IMR-90 (cell line): ENCODE data around the gene SLC22A31. TPM values are rescaled to one million over a fixed set of nuclear protein-coding genes. Genes with fewer than 3 reads are reported as not detected.

ENCODE experiments used
- ATAC-seq: fragments of 200-7000 bp; cut with Tn5 transposase; 2 replicates; pipeline ENCODE4 v1.9.1; 2020; ENCODE audit warnings: low read depth, mild to moderate bottlenecking, moderate library complexity
- BruUV-seq: library from RNA; stranded (reverse); fragments of 400-500 nt; replicated peaks from 2 replicates; lab custom pipeline; 2021; lab: Mats Ljungman, UMichigan
- CTCF ChIA-PET: fragments of 300-600 bp; formaldehyde crosslinking; extraction: SDS; loops from one replicate; lab custom pipeline; 2021; ENCODE audit warnings: antibody characterized with exemption; lab: Yijun Ruan, JAX
- POLR2A ChIA-PET: fragments of 300-600 bp; sonication (Branson Sonifier 250); formaldehyde crosslinking; loops from one replicate; lab custom pipeline; 2022; ENCODE audit warnings: antibody characterized with exemption; ENCODE audit not compliant: unreplicated experiment; lab: Charles Lee
- DNase-seq: peaks from one replicate; pipeline ENCODE4 v3.0.0; 2013
- H2AFZ ChIP-seq: replicated peaks from 2 replicates; pipeline ENCODE3; 2013; ENCODE audit warnings: low read length, mild to moderate bottlenecking; ENCODE audit not compliant: poor library complexity
- H2AK5ac ChIP-seq: 2 replicates; pipeline ENCODE4 v1.6.1; 2013; ENCODE audit warnings: low read depth, low read length, inconsistent platforms
- H2AK9ac ChIP-seq: replicated peaks from 2 replicates; pipeline ENCODE3; 2013; ENCODE audit warnings: mild to moderate bottlenecking, low read depth, low read length, moderate library complexity; ENCODE audit not compliant: poor library complexity
- H2BK120ac ChIP-seq: 2 replicates; pipeline ENCODE4 v1.6.1; 2013; ENCODE audit warnings: low read depth, low read length, inconsistent platforms
- H2BK15ac ChIP-seq: 3 replicates; pipeline ENCODE4 v1.6.1; 2013; ENCODE audit warnings: low read depth, low read length, inconsistent platforms
- H2BK20ac ChIP-seq: 2 replicates; pipeline ENCODE4 v1.6.1; 2013; ENCODE audit warnings: low read depth, mild to moderate bottlenecking, inconsistent platforms, low read length, moderate library complexity
- H2BK5ac ChIP-seq: 2 replicates; pipeline ENCODE4 v1.6.1; 2013; ENCODE audit warnings: mild to moderate bottlenecking, low read depth, low read length, inconsistent platforms; ENCODE audit not compliant: poor library complexity, severe bottlenecking
- H3K14ac ChIP-seq: replicated peaks from 2 replicates; pipeline ENCODE4 v1.6.1; 2013; ENCODE audit warnings: low read depth, low read length, inconsistent platforms
- H3K18ac ChIP-seq: 2 replicates; pipeline ENCODE4 v1.6.1; 2013; ENCODE audit warnings: low read depth, low read length, control low read depth
- H3K23ac ChIP-seq: 2 replicates; pipeline ENCODE4 v1.6.1; 2013; ENCODE audit warnings: low read depth, low read length, inconsistent platforms
- H3K27ac ChIP-seq: 2 replicates; pipeline ENCODE4 v1.5.1; 2013; ENCODE audit warnings: mild to moderate bottlenecking, control low read depth, low read length; ENCODE audit not compliant: insufficient read depth
- H3K27me3 ChIP-seq: 2 replicates; pipeline ENCODE4 v1.6.1; 2013; ENCODE audit warnings: low read length; ENCODE audit not compliant: control insufficient read depth, insufficient read depth
- H3K36me3 ChIP-seq: 2 replicates; pipeline ENCODE4 v1.6.1; 2013; ENCODE audit warnings: low read length, mixed read lengths; ENCODE audit not compliant: control insufficient read depth, insufficient read depth
- H3K4ac ChIP-seq: 2 replicates; pipeline ENCODE4 v1.6.1; 2013; ENCODE audit warnings: low read depth, low read length, inconsistent platforms
- H3K4me1 ChIP-seq: 2 replicates; pipeline ENCODE4 v1.6.1; 2013; ENCODE audit warnings: low read length, mixed read lengths; ENCODE audit not compliant: control insufficient read depth, insufficient read depth
- H3K4me2 ChIP-seq: 2 replicates; pipeline ENCODE4 v1.6.1; 2013; ENCODE audit warnings: low read depth, mild to moderate bottlenecking, control low read depth, low read length, moderate library complexity
- H3K4me3 ChIP-seq: 2 replicates; pipeline ENCODE4 v1.5.1; 2013; ENCODE audit warnings: low read depth, mild to moderate bottlenecking, control low read depth, low read length, moderate library complexity; ENCODE audit not compliant: insufficient read depth
- H3K56ac ChIP-seq: 2 replicates; pipeline ENCODE4 v1.6.1; 2013; ENCODE audit warnings: low read length, inconsistent platforms; ENCODE audit not compliant: insufficient read depth; ENCODE audit errors: extremely low read depth
- H3K79me1 ChIP-seq, 2 experiments: 2 replicates each; pipeline ENCODE4 v1.6.1; 2013; ENCODE audit warnings: low read length in 2 of 2, inconsistent platforms in 1 of 2, low read depth in 1 of 2
- H3K9ac ChIP-seq: 2 replicates; pipeline ENCODE4 v1.6.1; 2013; ENCODE audit warnings: low read depth, low read length, control low read depth
- H3K9me1 ChIP-seq: 2 replicates; pipeline ENCODE4 v1.6.1; 2013; ENCODE audit warnings: low read length, inconsistent platforms; ENCODE audit not compliant: insufficient read depth
- H3K9me3 ChIP-seq: 2 replicates; pipeline ENCODE4 v1.6.1; 2013; ENCODE audit warnings: low read length; ENCODE audit not compliant: control insufficient read depth, insufficient read depth
- H4K20me1 ChIP-seq: 2 replicates; pipeline ENCODE4 v1.6.1; 2013; ENCODE audit warnings: low read length, inconsistent platforms; ENCODE audit not compliant: insufficient read depth
- H4K5ac ChIP-seq: 2 replicates; pipeline ENCODE4 v1.6.1; 2013; ENCODE audit warnings: mild to moderate bottlenecking, low read depth, low read length, control low read depth
- H4K8ac ChIP-seq, 2 experiments: 2 replicates each; pipeline ENCODE4 v1.6.1; 2013; ENCODE audit warnings: low read depth in 2 of 2, low read length in 2 of 2, control low read depth in 1 of 2, inconsistent platforms in 1 of 2
- H4K91ac ChIP-seq: 2 replicates; pipeline ENCODE4 v1.6.1; 2013; ENCODE audit warnings: low read depth, low read length, inconsistent platforms; ENCODE audit not compliant: insufficient read depth
- CEBPB ChIP-seq: IDR thresholded peaks from 2 replicates; pipeline ENCODE4 v1.6.1; 2012; ENCODE audit warnings: low read depth, low read length, improper control_type of control experiment
- CHD1 ChIP-seq: IDR thresholded peaks from 2 replicates; pipeline ENCODE4 v1.6.1; 2012; ENCODE audit warnings: low read depth, low read length, improper control_type of control experiment
- WGBS, 2 experiments: methylation state at CpG; one replicate each; pipeline versions ENCODE4 v1.1.5 to v1.1.7; 2013; ENCODE audit warnings: missing lambda C conversion rate in 2 of 2; ENCODE audit not compliant: insufficient read length in 1 of 2; ENCODE audit errors: extremely low coverage in 2 of 2; 5-methylcytosine and 5-hydroxymethylcytosine counted together
- dilution Hi-C: fragments of 300-500 bp; cut with HindIII; formaldehyde crosslinking; loops from one replicate; pipeline ENCODE4 v1.14.3; 2018; ENCODE audit warnings: low sequenced_read_pairs; ENCODE audit not compliant: unreplicated experiment
- in situ Hi-C: fragments of 300-500 bp; cut with MboI; formaldehyde crosslinking; loops from 3 replicates; pipeline ENCODE4 v1.14.3; 2019; ENCODE audit warnings: low sequenced_read_pairs, inconsistent platforms, mixed read lengths
- intact Hi-C: fragments of 100-400 bp; cut with micrococcal nuclease; formaldehyde crosslinking; loops from 2 replicates; pipeline ENCODE4 v1.10.0; 2022
- polyA plus RNA-seq, 3 experiments: library from polyadenylated mRNA; depleted of rRNA; stranded (reverse); fragments of >200 nt; gene quantifications; 2 replicates each; pipeline ENCODE4 v1.2.3, GENCODE V29; 2012; ENCODE audit warnings: low replicate concordance in 1 of 3
- total RNA-seq: library from RNA; depleted of rRNA; stranded (reverse); fragments of >200 nt; gene quantifications from 2 replicates; pipeline ENCODE4 v1.2.3, GENCODE V29; 2012
- TF ChIP-seq, protein P1 (sequence below): fragments of 150-350 bp; IDR thresholded peaks from 2 replicates; pipeline ENCODE4 v1.6.1; 2016; ENCODE audit warnings: low read depth, mild to moderate bottlenecking, low read length, moderate library complexity, borderline replicate concordance

The SLC22A31 gene
- total and polyA plus RNA-seq, 2 of the 4 experiments (the other 2 are of a cell fraction), result 0.18 to 5.5 TPM

DNA sequence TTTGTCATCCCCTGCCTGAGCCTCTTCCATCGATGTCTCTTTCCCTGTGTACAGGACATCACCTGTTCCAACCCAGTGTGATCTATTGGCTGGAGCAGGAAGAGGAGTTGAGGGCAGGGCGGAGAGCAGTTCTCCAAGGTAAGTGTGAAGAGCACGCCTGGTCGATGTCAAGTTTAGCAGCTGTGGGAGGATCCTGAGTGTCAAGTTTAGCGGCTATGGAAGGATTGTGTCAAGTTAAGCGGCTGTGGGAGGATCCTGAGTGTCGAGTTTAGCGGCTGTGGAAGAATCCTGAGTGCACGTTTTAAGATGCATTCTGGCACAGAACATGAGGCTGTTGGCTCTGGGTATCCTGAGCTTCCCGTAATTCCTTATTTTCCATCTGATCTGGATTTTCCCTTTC lies 24.3 kb upstream of the SLC22A31 start:
- no peak overlapping the region for H3K9ac ChIP-seq
- H3K18ac ChIP-seq, result no peak overlapping the region
- H4K91ac ChIP-seq, result no peak overlapping the region
- H3K4me2 ChIP-seq, result no peak overlapping the region
- no peak overlapping the region for H4K5ac ChIP-seq
- no peak overlapping the region for H3K56ac ChIP-seq
- no peaks in the 10 kb centered on the region for H4K20me1 ChIP-seq
- no peak overlapping the region for H3K4ac ChIP-seq
- ChIA-PET POLR2A (no interaction called here), CTCF (no interaction called here)
- 100% methylated on average over 5 of the region's 10 CpGs; no CpG with 5 or more reads in 1 of the 2 experiments for WGBS, 2 experiments
- no peak overlapping the region for H2BK15ac ChIP-seq
- no peak overlapping the region for H3K14ac ChIP-seq
- no peak overlapping the region for H2BK5ac ChIP-seq
- H2AK9ac ChIP-seq, result no peak overlapping the region
- no peak overlapping the region for H2AK5ac ChIP-seq
- H3K9me1 ChIP-seq, result 0 out of 2 replicates have a peak, but pooled peaks cover 3% of the 10 kb centered on the region
- TF ChIP-seq CEBPB (no peak), CHD1 (no peak)
- TF ChIP-seq, protein P1, sequence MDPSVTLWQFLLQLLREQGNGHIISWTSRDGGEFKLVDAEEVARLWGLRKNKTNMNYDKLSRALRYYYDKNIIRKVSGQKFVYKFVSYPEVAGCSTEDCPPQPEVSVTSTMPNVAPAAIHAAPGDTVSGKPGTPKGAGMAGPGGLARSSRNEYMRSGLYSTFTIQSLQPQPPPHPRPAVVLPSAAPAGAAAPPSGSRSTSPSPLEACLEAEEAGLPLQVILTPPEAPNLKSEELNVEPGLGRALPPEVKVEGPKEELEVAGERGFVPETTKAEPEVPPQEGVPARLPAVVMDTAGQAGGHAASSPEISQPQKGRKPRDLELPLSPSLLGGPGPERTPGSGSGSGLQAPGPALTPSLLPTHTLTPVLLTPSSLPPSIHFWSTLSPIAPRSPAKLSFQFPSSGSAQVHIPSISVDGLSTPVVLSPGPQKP, result no peak
- H2AFZ ChIP-seq, result no peak overlapping the region
- peaks cover 33% of the 10 kb centered on the region for H3K9me3 ChIP-seq
- H3K79me1 ChIP-seq, result peaks cover 38 to 39% of the 10 kb centered on the region in 2 experiments
- in situ Hi-C loops, result no loop called here
- no peak overlapping the region for H3K4me3 ChIP-seq
- dilution Hi-C loops, result no loop called here
- H2BK20ac ChIP-seq, result no peak overlapping the region
- H3K27ac ChIP-seq, result no peak overlapping the region
- peaks cover 69% of the 10 kb centered on the region for H3K36me3 ChIP-seq
- no peak overlapping the region for H2BK120ac ChIP-seq
- no peaks in the 10 kb centered on the region for H3K4me1 ChIP-seq
- no peaks in the 10 kb centered on the region for H3K27me3 ChIP-seq
- DNase-seq, result no peak
- H4K8ac ChIP-seq, result no peak overlapping the region
- intact Hi-C loops, result no loop called here
- H3K23ac ChIP-seq, result no peak overlapping the region
- no TSS peak for BruUV-seq
- ATAC-seq, result no peak
